HG02943 (cell line): ENCODE results near the gene RIMBP2.
"Not testable (repeated sequence)": the region's sequence is repeated elsewhere in the genome, so short reads cannot be mapped to it uniquely, and the experiment has no call there.

Source experiments
- ATAC-seq: cut with Tn5 transposase; IDR thresholded peaks from one replicate; pipeline ENCODE4 v1.9.1; 2021; ENCODE audit warnings: mild to moderate bottlenecking, low read depth, moderate library complexity; ENCODE audit not compliant: unreplicated experiment

RIMBP2 gene

DNA sequence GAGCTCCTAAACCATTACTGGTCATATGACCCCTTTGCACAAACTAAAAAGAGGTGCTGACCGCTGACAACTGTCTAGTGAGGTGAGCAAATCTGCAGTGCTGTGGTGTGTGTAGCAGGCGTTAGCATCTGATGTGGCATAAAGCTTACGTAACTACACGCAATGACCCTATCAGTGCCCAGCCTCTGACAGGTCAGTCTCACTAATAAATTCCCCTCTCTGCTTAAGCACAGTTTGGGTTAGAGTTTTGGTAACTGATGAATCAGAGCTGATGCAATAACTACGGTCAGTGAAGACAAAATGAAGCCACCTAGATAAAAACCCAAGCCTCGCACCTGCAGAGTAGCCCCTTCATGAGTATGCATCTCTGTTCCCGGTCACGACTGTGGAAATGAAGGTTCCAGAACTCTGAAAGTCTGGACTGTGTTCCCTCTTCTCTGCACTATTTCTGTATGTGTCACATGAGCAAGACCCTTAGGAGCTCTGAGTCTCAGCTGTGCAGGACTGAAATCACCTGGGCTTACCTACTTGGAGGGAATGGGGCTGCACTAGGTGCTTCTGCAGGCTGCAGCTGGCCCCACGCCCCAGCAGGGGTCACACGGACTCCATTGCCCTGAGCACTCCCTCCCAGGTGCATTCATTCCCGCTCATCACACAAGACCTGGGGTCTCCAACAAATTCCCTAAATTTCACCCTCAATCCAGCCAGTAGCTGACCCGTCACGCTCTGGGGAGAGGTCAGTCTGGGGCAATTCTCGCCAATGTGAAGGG is 54.4 kb downstream of the RIMBP2 start:
- ATAC-seq = no peak

DNA sequence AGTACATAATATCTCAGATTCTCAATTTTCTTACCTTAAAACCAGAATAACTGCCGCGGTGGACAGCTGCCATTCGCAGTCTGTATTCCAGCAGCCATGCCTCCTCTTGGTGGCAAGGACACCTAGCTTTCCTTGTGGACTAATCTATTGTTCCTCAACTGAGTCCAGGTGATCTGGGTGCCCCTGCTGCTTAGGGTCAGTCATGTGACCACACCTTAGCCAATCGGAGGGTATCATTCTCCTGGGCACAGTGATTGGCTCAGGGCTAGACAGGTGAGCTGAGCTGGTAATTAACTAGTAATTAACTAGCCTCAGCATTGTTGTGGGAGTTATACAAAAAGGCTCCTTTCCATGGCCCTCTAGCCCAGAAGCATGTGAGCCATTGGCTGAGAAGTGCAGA is 55.0 kb downstream of the RIMBP2 start:
- no peak for ATAC-seq

DNA sequence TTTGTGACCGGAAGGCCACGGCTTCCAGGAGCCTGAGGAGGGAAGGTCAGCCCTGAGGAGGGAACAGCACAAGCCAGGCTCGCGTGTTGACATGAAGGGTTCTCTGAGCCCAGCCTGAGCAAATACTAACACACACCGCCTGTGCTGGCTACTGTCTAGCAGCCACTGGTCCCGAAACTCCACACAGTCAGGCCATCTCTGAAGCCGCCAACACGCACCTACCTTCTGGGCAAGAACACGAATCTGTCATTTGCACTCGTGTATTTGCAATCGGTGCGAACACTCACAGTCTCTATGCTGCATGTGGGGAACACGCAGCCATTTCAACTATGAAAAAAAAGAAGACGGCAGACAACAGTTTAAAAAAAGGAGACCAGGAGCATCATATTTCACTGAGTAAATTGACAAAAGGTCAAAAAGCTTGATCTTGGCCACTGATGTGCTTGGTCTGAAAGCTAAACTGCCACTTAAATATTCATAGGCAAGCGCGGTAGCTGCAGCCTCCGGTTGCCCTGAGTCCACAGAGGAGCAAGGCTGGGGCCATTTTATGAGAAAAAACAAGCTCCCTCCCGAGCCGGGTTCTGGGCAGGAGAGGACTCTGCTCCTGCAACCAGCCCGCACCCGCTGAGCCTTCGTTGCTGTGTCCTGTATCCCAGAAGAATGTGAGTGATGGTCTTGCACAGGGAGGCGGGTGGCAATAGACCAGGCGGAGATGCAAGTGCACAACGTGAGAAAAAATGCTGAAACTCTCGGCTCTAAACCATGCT is 57.8 kb downstream of the RIMBP2 start:
- no peak for ATAC-seq

DNA sequence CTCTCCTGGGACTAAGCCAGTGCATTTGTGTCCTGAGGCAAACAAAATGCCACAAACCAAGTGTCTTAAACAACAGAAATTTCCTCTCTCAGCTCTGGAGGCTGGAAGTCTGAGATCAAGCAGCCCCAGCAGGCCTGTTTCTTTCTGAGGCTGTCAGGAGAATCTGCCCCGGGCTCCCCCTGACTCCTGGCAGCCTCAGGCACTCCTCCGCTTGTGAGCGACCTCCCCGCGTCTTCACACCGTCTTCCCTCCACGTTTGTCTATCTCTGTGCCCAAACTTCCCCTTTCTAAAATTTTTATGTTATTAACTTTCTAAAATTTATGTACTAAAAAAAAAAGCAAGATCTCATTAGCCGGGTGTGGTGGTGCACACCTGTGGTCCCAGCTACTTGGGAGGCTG is 59.7 kb downstream of the RIMBP2 start:
- ATAC-seq = no peak

DNA sequence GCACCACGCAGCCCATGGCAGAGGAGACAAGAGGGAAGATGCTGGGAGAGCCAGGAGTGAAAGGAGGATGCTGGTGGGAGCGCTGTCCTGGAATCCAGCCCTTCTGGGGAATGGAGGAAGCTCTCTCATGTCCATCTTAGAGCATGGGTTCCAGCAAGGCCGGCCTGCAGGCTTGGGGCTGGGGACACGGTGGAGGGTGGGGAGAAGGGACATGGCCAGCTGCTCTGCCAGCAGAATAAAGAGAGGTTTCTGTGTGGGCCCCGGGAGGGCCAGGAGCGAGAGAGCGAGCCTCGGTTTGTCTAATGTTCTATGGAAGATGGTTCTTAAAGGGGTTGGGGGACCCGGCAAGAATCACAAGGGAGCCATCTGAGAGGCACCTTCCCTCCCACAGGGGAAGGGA is 60.2 kb downstream of the RIMBP2 start:
- ATAC-seq = no peak

DNA sequence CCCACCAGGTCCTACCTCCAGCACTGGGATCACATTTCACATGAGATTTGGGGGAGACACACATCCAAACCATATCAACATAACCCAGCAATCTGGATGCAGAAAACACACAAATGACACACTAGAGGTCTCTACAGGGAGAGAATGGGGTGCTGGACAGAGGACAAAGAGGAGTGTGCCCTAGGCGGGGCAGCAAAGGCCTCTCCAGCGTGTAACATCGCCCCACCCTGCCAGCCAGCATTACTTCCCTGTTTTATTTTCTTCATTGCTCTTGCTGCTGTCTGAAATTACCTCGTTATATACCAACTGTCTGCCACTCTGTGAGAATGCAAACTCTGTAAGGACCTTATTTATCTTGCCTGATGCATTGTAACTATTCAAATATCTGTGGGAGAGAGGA is 61.1 kb downstream of the RIMBP2 start:
- no peak for ATAC-seq

DNA sequence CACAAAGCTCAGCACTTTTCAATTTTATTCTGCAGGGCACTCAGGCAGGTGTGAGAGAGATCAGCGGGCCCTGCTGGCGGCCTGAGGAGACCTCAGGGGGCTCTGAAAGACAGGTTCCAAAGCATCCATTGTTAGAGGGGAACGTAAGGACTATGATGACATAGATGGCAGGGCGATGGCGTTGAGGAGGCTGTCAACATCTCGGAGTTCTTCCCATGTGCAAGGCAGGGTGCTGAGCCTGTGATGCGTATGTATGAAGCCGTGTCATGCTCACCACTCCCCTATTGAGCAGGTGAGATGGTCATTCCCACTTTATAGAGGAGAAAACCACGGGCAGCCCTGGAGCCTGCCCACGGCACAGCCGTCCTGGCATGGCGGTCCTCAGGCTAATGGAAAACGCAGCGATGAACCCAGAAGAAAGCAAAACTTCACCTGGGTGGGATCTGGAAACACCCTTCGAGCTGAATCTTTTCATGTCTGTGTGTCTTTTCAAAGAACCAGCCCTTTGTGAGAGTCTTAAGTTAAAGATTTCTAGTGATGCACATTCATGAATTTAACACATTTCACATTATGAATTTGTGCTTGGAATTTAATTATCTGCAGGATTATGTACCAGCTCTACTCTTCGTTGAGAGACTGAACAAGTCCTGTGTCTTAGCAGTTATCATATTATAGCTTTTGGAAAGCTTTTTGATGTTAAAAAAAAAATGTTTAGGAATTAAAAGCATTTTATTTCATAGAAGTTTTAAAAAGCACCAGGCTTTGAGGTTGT is 64.7 kb downstream of the RIMBP2 start:
- ATAC-seq = no peak

DNA sequence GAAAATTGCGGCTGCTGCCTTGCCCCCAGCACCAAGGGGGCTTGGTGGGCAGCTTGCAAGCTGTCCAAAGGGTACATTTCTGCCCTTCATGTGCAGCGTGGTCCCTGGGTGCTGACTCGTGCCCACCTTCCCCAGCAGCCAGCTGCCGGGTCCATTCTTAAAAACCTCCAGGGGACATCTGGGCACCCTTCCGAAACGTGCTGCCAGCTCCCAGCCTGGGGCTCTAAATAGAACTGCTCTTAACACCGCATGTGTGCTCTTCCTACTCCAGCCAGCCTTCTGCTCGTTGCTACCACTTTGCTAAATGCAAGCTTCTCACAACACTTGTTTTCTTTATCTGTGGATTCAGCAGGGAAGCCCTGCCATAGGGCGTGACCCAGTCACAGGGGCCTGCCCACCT is 66.0 kb downstream of the RIMBP2 start:
- ATAC-seq = no peak

DNA sequence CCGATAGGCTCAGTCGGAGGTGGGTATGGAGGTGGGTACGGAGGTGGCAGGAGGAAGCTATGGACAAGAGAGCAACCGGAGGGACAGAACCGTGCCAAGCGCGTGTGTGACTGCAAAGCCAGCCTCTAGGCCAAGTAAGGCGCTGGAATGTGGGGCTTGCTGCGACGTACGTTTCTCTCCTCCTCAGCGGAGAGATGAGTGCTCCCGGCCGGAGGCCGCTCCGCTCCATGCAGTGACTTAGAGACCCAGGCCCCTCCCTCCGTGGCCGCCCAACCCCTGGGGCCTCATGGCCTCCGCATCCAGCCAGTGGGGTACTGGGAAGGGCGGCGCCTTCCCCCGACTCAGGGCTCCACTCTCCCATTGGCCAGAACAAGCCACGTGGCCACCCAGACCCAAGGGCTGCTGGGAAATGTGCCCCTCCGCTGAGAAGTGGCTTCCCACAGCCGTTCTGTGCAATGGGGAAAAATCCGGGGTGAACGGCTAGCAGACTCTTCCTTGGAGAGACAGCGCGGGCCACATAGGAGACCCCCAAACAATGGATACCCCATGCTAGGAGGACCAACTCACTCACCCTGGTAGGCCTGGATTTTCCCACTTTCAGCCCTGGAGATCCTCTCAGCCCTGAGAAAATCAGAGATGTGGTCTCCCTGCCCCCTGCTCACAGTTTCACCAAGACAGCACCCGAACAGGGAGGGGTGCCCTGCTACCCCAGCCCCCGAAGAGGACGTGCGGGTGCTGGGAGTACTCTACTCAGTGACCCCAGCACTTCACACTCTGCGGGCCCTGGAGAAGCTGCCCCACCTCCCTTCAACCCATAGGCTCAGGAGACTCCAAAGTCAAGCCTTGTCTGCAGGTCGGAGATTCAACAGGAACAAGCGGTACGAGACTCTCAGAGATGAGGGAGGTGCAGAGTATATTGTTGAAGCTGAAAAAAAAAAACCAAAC is 66.7 kb downstream of the RIMBP2 start:
- ATAC-seq = no peak

DNA sequence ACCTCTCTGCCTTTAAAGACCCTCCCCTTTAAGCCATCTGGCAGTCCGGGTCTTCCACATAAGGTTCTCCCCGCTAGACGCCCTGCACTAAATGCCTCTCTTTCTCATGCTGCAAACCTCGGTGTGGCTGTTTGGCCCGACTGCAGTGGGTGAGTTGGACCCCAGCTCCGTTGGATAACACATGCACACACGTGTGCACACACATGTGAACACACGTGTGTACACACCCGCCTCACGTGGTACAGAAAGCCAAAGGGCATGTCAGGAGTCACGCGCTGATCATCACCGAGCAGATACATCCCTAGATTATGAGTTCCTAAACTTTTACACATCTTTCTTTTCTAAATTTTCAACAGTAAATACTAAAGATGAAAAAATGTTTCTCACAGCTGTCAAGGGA is 68.3 kb downstream of the RIMBP2 start:
- ATAC-seq = no peak

DNA sequence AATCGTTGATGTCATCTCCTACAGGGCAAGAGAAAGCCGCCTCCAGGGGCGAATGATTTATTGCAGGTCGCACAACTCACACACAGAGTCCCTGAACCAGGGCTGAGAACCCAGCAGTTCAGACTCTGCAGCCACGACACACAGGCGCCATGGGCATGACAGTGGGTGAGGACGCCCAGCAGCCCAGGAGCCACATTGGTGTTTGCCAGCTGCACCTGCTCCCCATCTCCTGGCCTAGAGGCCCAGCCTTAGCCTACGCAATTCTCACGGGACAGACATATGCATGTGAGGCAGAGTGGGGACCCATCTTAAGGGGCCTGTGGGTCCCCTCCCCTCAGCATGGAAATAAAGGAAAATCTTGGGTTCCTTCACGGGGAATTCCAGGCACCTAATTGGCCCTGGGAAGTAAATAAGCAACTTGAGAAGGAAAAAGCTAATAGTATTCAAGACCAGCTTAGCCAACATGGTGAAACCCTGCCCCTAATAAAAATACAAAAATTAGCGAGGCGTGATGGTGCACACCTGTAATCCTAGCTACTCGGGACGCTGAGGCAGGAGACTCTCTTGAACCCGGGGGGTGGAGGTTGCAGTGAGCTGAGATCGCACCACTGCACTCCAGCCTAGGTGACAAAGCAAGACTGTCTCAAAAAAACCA is 69.3 kb downstream of the RIMBP2 start:
- no peak for ATAC-seq

DNA sequence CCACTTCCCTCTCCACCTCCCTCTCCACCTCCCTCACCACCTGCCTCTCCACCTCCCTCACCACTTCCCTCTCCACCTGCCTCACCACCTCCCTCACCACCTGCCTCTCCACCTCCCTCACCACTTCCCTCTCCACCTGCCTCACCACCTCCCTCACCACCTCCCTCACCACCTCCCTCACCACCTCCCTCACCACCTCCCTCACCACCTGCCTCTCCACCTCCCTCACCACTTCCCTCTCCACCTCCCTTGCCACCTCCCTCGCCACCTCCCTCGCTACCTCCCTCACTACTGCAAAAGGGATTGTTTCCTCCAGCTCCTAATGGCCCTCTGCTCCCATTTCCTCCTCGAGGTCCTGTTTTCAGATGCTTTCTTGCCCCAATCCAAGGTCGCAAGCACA is 69.9 kb downstream of the RIMBP2 start:
- ATAC-seq = not testable (repeated sequence)

DNA sequence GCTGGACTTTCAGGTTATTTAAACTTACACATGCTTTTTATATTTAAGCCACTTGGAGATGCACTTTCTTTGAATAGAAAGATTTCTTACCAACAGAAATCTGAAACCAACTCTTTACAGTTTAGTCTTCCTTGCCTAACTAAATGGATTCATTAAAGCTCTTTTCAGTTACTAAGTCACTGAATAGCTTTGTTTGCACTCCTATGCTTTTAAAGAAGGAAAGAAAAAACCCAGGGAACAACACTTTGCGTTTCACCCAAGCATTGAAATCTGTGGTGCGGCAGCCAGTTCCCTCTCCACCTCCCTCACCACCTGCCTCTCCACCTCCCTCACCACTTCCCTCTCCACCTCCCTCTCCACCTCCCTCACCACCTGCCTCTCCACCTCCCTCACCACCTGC is 70.3 kb downstream of the RIMBP2 start:
- ATAC-seq = no peak

DNA sequence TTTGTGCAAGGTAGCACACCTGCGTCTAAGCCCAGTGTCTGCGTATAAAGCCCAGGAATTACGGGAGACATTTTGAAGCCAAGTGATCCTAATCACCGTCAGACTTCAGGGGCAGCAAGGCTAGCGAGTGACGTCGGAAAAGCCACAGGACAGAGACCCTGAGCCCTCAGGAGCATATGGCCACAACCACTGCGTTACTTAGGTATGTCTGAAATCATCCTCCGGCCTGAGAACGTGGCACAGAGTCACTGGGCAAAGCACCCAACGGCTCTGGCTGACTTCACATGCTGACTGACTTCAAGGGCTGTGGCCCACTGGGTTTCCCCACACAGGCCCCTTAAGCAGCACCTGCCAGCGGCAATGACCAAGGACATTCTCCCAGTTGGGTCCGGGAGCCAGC is 71.5 kb downstream of the RIMBP2 start:
- ATAC-seq = no peak

DNA sequence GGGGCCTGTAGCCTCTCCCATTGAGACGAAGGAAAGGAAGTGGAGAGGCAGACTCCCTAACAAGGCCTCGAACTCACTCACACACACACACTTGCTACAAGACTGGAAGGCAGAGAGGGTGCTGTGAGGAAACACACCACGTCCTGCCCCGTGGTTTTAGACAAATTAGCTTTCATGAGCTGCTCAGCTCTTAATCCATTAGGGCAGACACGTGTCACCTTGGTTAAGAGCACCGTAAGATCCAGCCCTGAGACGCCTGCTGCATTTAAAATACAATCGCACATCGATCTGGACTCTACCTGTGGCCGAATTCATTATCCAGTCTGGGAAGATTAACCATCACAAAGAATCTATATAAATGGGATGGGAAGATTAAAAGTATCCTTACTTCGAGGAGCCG is 72.0 kb downstream of the RIMBP2 start:
- ATAC-seq = no peak

DNA sequence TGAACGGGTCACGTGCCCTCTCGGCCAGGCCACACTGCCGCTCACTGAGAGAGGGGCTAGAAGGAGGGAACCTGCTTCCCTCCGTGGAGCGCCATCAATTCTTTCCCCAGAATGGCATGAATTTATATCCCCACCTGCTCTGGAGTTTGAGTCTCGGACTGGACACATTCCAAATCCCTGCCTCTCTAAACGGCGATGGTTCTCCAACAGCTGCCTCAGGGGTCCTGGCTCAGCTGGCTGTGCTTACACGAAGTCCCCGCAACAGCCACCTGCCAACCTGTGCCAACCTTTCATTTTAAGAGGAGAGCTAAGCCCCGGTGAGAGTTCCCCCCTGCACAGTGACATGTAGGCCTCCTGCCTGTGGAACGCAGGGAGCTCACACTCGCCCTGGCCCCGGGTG is 73.2 kb downstream of the RIMBP2 start:
- ATAC-seq = no peak

DNA sequence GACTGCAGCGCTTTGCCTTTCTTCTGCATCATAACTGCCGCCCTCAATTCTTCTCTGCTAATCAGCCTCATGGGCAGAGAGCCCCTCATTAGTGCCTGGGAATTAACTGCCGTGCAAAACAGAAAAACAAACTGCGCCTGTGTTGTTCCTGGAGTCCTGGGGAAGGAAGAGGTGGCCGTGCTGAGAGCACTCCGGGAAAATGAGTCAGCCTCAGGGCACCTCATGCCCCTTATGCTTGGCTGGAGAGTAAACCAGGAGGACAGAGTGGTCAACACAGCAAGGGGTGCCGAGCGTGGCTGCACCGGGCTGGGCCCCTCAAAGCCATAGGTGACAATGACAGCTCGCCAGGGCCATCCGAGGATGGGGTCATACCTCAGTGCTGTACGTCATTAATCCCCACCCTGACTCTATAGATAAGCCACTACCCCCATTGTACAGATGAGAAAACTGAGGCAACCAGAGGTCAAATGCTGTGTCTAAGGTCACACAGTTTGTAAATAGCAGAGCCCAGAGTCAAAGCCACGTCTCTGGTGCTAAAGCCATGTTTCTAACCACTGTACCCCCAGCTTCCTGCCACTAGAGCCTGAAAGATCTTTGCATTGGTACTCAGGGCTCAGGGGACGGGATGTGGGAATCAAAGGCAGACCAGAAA is 74.4 kb downstream of the RIMBP2 start:
- no peak for ATAC-seq

DNA sequence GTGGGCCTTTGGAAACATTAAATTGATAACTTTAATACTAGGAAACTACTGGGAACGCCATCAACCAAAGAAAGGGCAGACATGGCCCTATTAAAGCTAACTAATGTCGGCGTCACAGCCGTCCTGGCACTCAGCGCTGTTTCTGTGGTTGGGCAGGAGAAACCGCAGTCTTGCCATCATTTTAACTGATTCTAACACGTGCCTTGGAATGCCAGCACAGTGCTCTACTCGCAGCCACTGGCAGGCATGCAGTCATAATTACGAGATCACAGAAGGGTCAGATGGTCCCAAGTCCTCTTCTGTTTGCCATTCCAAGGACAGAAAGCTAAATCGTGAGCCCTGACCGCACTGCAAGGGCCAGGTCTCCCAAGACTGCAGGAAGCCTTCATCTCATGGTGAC is 75.2 kb downstream of the RIMBP2 start:
- no peak for ATAC-seq

DNA sequence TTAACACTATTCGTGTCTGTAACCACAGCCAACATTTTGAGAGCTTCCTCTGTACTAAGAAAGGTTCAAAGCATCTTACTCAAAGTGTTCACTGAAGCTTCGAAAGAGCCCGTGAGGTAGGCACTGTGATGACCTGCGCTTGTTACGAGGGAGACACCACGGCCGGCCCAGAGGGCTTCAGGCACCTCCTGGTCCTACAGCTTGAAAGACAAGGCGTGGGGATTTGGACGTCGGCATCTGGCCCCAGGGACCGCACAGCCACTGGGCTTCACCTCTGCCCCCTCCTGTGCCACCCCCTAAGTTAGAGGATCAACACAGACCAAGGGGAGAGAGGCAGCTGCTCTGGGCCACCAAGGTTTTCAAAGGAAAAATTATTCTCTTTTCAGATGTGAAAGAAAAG is 75.6 kb downstream of the RIMBP2 start:
- ATAC-seq = no peak
